ENCODE results near the gene PIK3R1.
"Not testable (repeated sequence)": the region's sequence is repeated elsewhere in the genome, so short reads cannot be mapped to it uniquely, and the experiment has no call there.

PIK3R1 gene

DNA sequence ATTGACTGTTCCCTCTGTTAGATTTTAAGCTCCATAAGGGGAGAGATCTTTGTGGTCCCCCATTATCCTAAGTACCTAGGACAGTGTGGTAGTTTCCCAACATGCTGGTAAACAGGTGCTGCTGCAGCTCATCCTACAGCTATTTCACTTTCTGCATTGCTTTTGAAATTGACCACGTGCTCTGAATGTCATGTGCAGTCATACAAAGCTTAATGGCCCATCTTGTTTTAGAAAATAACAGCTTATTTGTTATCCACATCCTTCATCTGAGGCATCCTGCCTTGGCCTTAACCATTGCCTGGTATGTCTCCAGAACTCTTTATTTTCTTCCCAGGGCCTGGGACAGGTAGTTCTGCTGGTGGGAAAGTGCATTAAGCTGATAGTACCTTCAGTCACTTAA, 14.7 kb downstream of the PIK3R1 start:
- DNase-seq (ENCODE audit: insufficient read length) (no peak), FAIRE-seq (no peak)
- TF ChIP-seq POLR2A (IDR thresholded peaks at IDR 0.05; ENCODE audit: low read depth, low read length): no peak
- TF ChIP-seq TAF1 (IDR thresholded peaks at IDR 0.05; ENCODE audit: borderline replicate concordance, low read depth, low read length): no peak
- TF ChIP-seq POLR2AphosphoS5 (IDR thresholded peaks at IDR 0.05; ENCODE audit: low read depth, low read length): no peak

- TF ChIP-seq TAF1 (IDR thresholded peaks at IDR 0.05; ENCODE audit: borderline replicate concordance, low read depth, low read length): no peak
- no peak for TF ChIP-seq POLR2A (IDR thresholded peaks at IDR 0.05; ENCODE audit: low read depth, low read length)
- no peak for TF ChIP-seq POLR2AphosphoS5 (IDR thresholded peaks at IDR 0.05; ENCODE audit: low read depth, low read length)
- DNase-seq (ENCODE audit: insufficient read length) (no peak), FAIRE-seq (no peak)
These were observed 16.0 kb downstream of the PIK3R1 start for GRCh38 chr5:68231414-68232076.

DNA sequence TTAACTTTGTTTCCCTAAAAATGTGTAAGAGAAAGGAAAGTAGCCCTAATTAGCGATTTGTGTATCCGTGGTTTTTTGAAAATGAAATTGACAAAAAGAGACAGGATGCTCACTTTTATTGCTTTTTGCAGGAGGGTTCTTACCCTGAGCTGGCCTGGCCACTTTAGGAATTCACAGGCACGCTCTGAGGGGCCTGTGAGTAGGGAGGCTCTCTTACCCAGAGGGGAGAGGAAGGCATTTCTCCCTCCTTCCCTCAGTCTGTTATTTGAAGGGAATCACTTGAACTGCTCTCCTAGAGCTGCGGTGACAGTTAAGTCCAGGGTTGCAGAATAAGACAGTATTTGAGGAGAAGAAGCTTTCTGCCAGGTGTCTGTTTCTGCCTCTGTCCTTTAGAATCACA, 16.7 kb downstream of the PIK3R1 start:
- DNase-seq (ENCODE audit: insufficient read length): no peak
- TF ChIP-seq POLR2AphosphoS5 (IDR thresholded peaks at IDR 0.05; ENCODE audit: low read depth, low read length): no peak
- no peak for FAIRE-seq

DNA sequence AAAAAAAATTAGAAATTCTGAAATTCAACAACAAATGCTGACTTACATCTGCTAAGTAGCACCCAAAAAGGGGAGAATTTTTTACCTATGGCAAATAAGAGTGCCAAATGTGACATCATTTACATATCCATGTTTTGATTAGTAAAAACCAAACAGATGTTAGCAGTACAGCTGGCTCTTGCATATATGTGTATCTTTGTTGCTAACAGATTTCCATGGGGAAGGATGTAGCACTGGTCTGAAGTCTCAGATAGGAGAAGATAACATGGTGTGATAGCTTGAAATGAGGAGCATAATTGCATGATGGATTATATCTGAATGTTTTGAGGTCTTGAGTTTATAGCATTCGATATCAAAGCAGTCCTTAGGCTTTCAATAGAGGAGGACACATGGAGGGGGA, 17.5 kb downstream of the PIK3R1 start:
- TF ChIP-seq TAF1 (IDR thresholded peaks at IDR 0.05; ENCODE audit: borderline replicate concordance, low read depth, low read length) (no peak), POLR2AphosphoS5 (IDR thresholded peaks at IDR 0.05; ENCODE audit: low read depth, low read length) (no peak), POLR2A (IDR thresholded peaks at IDR 0.05; ENCODE audit: low read depth, low read length) (no peak)
- DNase-seq (ENCODE audit: insufficient read length) (no peak), FAIRE-seq (peak; percentile 21)

- not testable (repeated sequence) for FAIRE-seq; DNase-seq (ENCODE audit: insufficient read length)
These were observed 19.7 kb downstream of the PIK3R1 start for GRCh38 chr5:68235229-68235628.

GRCh38 chr5:68237715-68238114, 22.2 kb downstream of the PIK3R1 start:
- FAIRE-seq: no peak
- TF ChIP-seq POLR2A (IDR thresholded peaks at IDR 0.05; ENCODE audit: low read depth, low read length) (no peak), TAF1 (IDR thresholded peaks at IDR 0.05; ENCODE audit: borderline replicate concordance, low read depth, low read length) (no peak), POLR2AphosphoS5 (IDR thresholded peaks at IDR 0.05; ENCODE audit: low read depth, low read length) (no peak)

DNA sequence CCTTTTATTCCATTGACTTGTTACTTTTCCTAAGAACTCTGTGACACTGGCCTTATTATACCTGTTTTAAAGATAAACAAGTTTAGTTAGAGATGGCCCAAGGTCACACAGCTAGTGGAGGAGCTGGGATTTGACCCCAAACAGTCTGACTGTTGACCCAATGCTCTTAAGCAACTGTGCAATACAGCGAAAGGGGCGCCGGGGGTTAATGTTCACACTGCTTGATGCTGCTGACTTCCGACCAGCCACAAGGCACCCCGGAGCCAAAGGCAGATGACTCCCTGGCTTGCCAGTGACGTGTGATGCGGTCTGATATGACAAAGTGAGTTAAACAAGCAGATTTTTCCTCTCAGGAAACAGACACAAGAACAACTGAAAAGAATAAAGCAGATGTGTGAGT, 23.9 kb downstream of the PIK3R1 start:
- no peak for TF ChIP-seq POLR2A (IDR thresholded peaks at IDR 0.05; ENCODE audit: low read depth, low read length)
- no peak for TF ChIP-seq POLR2AphosphoS5 (IDR thresholded peaks at IDR 0.05; ENCODE audit: low read depth, low read length)
- TF ChIP-seq TAF1 (IDR thresholded peaks at IDR 0.05; ENCODE audit: borderline replicate concordance, low read depth, low read length): no peak
- peak; percentile 13 for DNase-seq (ENCODE audit: insufficient read length)
- peak; percentile 86 for FAIRE-seq

More at GRCh38 chr5:68237715-68238114, 22.2 kb downstream of the PIK3R1 start:
- no peak for DNase-seq (ENCODE audit: insufficient read length)

GRCh38 chr5:68240202-68240601, 24.6 kb downstream of the PIK3R1 start:
- TF ChIP-seq TAF1 (IDR thresholded peaks at IDR 0.05; ENCODE audit: borderline replicate concordance, low read depth, low read length) (no peak), POLR2AphosphoS5 (IDR thresholded peaks at IDR 0.05; ENCODE audit: low read depth, low read length) (no peak), POLR2A (IDR thresholded peaks at IDR 0.05; ENCODE audit: low read depth, low read length) (no peak)
- DNase-seq (ENCODE audit: insufficient read length) (no peak), FAIRE-seq (no peak)

- DNase-seq (ENCODE audit: insufficient read length): no peak
- TF ChIP-seq TAF1 (IDR thresholded peaks at IDR 0.05; ENCODE audit: borderline replicate concordance, low read depth, low read length) (no peak), POLR2A (IDR thresholded peaks at IDR 0.05; ENCODE audit: low read depth, low read length) (no peak), POLR2AphosphoS5 (IDR thresholded peaks at IDR 0.05; ENCODE audit: low read depth, low read length) (no peak)
- no peak for FAIRE-seq
These were observed 25.2 kb downstream of the PIK3R1 start for GRCh38 chr5:68240771-68241170.

GRCh38 chr5:68242743-68243142, 27.2 kb downstream of the PIK3R1 start:
- DNase-seq (ENCODE audit: insufficient read length) (no peak), FAIRE-seq (no peak)
- TF ChIP-seq POLR2AphosphoS5 (IDR thresholded peaks at IDR 0.05; ENCODE audit: low read depth, low read length): no peak
- no peak for TF ChIP-seq POLR2A (IDR thresholded peaks at IDR 0.05; ENCODE audit: low read depth, low read length)
- TF ChIP-seq TAF1 (IDR thresholded peaks at IDR 0.05; ENCODE audit: borderline replicate concordance, low read depth, low read length): no peak

DNA sequence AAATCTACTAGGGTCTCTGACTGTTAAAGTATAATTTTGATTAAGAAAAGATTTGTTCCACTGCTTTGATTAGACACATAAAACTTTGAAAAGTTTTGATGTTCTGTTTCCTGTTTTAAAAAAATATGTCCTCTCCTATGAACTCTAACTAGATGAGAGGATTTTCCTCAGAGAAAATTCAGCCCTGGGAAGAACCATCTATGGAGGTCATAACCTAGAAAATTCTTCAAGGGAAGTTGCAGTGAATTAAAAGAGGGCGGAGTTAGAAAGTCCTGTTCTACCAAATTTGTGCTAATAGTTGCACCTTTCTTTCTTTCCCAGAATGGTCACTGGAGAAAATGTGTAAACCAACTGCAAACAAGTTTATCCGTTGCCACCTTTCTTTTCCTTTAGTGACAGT, 27.7 kb downstream of the PIK3R1 start:
- no peak for TF ChIP-seq POLR2A (IDR thresholded peaks at IDR 0.05; ENCODE audit: low read depth, low read length)
- TF ChIP-seq TAF1 (IDR thresholded peaks at IDR 0.05; ENCODE audit: borderline replicate concordance, low read depth, low read length): no peak
- no peak for TF ChIP-seq POLR2AphosphoS5 (IDR thresholded peaks at IDR 0.05; ENCODE audit: low read depth, low read length)
- FAIRE-seq (peak; percentile 24), DNase-seq (ENCODE audit: insufficient read length) (no peak)

DNA sequence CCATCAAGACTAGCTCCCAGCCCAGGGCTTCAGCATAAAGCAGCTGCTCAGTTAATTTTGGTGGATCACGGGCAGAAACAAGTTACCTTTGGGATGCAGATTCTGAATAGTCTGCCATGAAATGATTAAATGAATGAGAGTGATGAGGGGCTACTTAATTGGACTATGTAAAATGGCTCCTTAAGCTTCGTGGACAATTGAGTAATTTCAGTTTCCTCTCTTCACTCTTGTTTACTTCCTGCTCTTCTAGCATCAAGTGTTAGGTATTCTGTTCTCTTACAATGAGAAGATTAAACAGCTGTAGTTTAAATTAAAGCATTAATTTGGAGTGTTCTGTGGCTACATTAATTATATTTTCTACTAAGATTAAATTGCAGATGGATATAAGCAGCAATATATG, 28.1 kb downstream of the PIK3R1 start:
- TF ChIP-seq POLR2AphosphoS5 (IDR thresholded peaks at IDR 0.05; ENCODE audit: low read depth, low read length): no peak
- TF ChIP-seq TAF1 (IDR thresholded peaks at IDR 0.05; ENCODE audit: borderline replicate concordance, low read depth, low read length): no peak
- no peak for TF ChIP-seq POLR2A (IDR thresholded peaks at IDR 0.05; ENCODE audit: low read depth, low read length)
- DNase-seq (ENCODE audit: insufficient read length): no peak
- FAIRE-seq: no peak

DNA sequence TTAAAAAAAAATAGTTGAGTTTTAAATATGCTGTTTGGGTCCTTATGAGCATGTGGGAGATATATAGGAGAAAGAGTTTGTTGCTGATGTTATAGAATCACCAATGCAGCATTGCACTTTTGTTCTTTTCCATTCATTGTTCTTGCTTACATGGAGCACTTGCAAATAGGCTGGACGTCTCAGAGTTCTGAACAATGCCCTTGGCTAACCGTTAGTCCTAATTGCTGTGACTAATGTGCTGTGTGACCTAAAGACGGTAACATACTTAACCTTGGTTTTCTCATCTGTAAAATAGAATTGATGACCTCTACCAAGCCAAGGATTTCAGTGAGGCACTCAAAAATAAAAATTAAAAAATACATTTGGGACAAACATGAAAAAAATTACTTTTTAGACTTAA, 29.8 kb downstream of the PIK3R1 start:
- TF ChIP-seq TAF1 (IDR thresholded peaks at IDR 0.05; ENCODE audit: borderline replicate concordance, low read depth, low read length) (no peak), POLR2A (IDR thresholded peaks at IDR 0.05; ENCODE audit: low read depth, low read length) (no peak), POLR2AphosphoS5 (IDR thresholded peaks at IDR 0.05; ENCODE audit: low read depth, low read length) (no peak)
- FAIRE-seq: no peak
- DNase-seq (ENCODE audit: insufficient read length): no peak

Measured in GM12892 (cell line).